Panc1 (cell line): ENCODE results near the gene P2RX3.

Experiments
- POLR2AphosphoS5 ChIP-seq: IDR thresholded peaks from 2 replicates; pipeline ENCODE4 v1.6.1; 2012; ENCODE audit warnings: mild to moderate bottlenecking, low read depth, low read length, moderate library complexity
- TF ChIP-seq, protein P1 (sequence below): fragments of 450-650 bp; IDR thresholded peaks from 2 replicates; pipeline ENCODE4 v1.5.1; 2017; ENCODE audit warnings: mild to moderate bottlenecking

DNA sequence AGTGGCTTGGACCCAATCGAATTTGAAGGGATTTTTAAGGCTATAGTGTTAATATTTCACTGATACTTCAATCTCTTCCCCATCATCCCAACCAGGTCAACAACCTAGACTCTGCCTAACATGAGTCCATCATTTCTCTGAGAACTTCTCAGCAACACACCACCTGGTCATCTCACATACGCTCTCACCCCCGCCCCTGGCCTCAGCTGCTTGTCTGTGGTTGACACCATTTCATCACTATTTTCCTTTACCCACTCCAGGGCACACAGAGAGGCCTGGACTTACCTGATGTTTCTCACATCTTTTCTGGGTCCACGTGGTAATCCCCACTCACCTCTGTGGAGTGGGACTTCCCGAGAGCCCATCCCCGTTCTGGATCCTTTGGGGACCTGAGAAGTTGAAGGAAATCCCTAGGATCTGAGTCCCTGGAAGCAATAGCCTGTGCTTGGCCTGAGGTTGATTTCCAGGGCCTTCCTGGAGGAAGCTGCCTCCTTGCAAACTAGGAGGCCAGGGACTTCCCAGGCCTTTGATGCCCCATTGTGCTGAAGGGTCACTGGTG, 3.2 kb downstream of the P2RX3 start:
- TF ChIP-seq, protein P1, sequence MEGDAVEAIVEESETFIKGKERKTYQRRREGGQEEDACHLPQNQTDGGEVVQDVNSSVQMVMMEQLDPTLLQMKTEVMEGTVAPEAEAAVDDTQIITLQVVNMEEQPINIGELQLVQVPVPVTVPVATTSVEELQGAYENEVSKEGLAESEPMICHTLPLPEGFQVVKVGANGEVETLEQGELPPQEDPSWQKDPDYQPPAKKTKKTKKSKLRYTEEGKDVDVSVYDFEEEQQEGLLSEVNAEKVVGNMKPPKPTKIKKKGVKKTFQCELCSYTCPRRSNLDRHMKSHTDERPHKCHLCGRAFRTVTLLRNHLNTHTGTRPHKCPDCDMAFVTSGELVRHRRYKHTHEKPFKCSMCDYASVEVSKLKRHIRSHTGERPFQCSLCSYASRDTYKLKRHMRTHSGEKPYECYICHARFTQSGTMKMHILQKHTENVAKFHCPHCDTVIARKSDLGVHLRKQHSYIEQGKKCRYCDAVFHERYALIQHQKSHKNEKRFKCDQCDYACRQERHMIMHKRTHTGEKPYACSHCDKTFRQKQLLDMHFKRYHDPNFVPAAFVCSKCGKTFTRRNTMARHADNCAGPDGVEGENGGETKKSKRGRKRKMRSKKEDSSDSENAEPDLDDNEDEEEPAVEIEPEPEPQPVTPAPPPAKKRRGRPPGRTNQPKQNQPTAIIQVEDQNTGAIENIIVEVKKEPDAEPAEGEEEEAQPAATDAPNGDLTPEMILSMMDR = no peak
- TF ChIP-seq POLR2AphosphoS5 = no peak
